Smooth muscle cell (in vitro differentiated cells): Measurements from ENCODE around the gene PJA2. TPM values are rescaled to one million over a fixed set of nuclear protein-coding genes. Genes with fewer than 3 reads are reported as not detected.

Source experiments
- DNase-seq: peaks from one replicate; lab custom pipeline; 2025; ENCODE audit not compliant: unreplicated experiment; lab: John Stamatoyannopoulos, UW
- H2AFZ ChIP-seq: fragments of 200-600 bp; sonication (generic); 2 replicates; pipeline ENCODE4 v1.6.0; 2016; ENCODE audit warnings: antibody characterized with exemption, low read depth, mild to moderate bottlenecking
- H3F3A ChIP-seq: fragments of 200-600 bp; sonication (generic); 2 replicates; pipeline ENCODE4 v1.6.0; 2017; ENCODE audit warnings: antibody characterized with exemption, low read depth
- H3K27ac ChIP-seq: fragments of 200-600 bp; sonication (generic); 2 replicates; pipeline ENCODE4 v1.5.1; 2016; ENCODE audit warnings: low read depth, mild to moderate bottlenecking
- H3K27me3 ChIP-seq: fragments of 200-600 bp; sonication (generic); 2 replicates; pipeline ENCODE4 v1.6.1; 2016; ENCODE audit warnings: low read depth, mild to moderate bottlenecking
- H3K36me3 ChIP-seq: fragments of 200-600 bp; sonication (generic); 2 replicates; pipeline ENCODE4 v1.5.1; 2016; ENCODE audit warnings: low read depth
- H3K4me1 ChIP-seq: fragments of 200-600 bp; sonication (generic); 2 replicates; pipeline ENCODE4 v1.5.1; 2016; ENCODE audit warnings: low read depth
- H3K4me2 ChIP-seq: fragments of 200-600 bp; sonication (generic); 2 replicates; pipeline ENCODE4 v1.6.0; 2016; ENCODE audit warnings: mild to moderate bottlenecking
- H3K4me3 ChIP-seq: fragments of 200-600 bp; sonication (generic); 2 replicates; pipeline ENCODE4 v1.5.1; 2016; ENCODE audit warnings: mild to moderate bottlenecking
- H3K79me2 ChIP-seq: fragments of 200-600 bp; sonication (generic); 2 replicates; pipeline ENCODE4 v1.6.0; 2016; ENCODE audit warnings: low read depth, mild to moderate bottlenecking
- H3K9ac ChIP-seq: fragments of 200-600 bp; sonication (generic); 2 replicates; pipeline ENCODE4 v1.6.0; 2016; ENCODE audit warnings: low read depth
- H3K9me3 ChIP-seq: fragments of 200-600 bp; sonication (generic); replicated peaks from 2 replicates; pipeline ENCODE4 v1.5.1; 2016; ENCODE audit warnings: low read depth
- H4K20me1 ChIP-seq: fragments of 200-600 bp; sonication (generic); 2 replicates; pipeline ENCODE4 v1.6.0; 2016; ENCODE audit warnings: low read depth
- CTCF ChIP-seq: fragments of 200-600 bp; sonication (generic); IDR thresholded peaks from 2 replicates; pipeline ENCODE4 v1.5.1; 2017; ENCODE audit warnings: borderline replicate concordance, mild to moderate bottlenecking, antibody characterized with exemption; ENCODE audit not compliant: insufficient read depth, poor library complexity, severe bottlenecking
- WGBS: methylation state at CpG from one replicate; pipeline ENCODE4 v1.1.7; 2016; ENCODE audit warnings: low lambda C conversion rate; 5-methylcytosine and 5-hydroxymethylcytosine counted together
- polyA plus RNA-seq: library from polyadenylated mRNA; unstranded; fragments of >200 nt; fragmentation: Nextera tagmentation; extraction: Ambion mirVana; gene quantifications from 2 replicates; pipeline ENCODE4 v1.2.1, GENCODE V29; 2016
- total RNA-seq: library from RNA; depleted of rRNA; stranded (reverse); fragments of >200 nt; gene quantifications from 2 replicates; pipeline ENCODE4 v1.2.3, GENCODE V29; 2014

PJA2 gene
- total and polyA plus RNA-seq, 2 experiments from 2014 or later: 84.0 to 183 TPM

GRCh38 chr5:109396965-109397364 is 12.8 kb downstream of the PJA2 start:
- Histone ChIP-seq H3K27me3 (no peaks in the 10 kb centered on the region), H2AFZ (no peak overlapping the region), H3K4me1 (no peaks in the 10 kb centered on the region), H3K4me2 (no peak overlapping the region), H4K20me1 (peaks cover 100% of the 10 kb centered on the region), H3K27ac (no peak overlapping the region), H3K36me3 (no peaks in the 10 kb centered on the region), H3K4me3 (no peak overlapping the region), H3K79me2 (peaks cover 100% of the 10 kb centered on the region), H3K9ac (no peak overlapping the region), H3K9me3 (no peaks in the 10 kb centered on the region), H3F3A (no peaks in the 10 kb centered on the region)
- no peak for DNase-seq
- TF ChIP-seq CTCF: no peak
- WGBS: 96% methylated on average over 2 of the region's 2 CpGs

GRCh38 chr5:109394806-109395205 is 15.0 kb downstream of the PJA2 start:
- TF ChIP-seq CTCF: no peak
- Histone ChIP-seq H3K9me3 (no peaks in the 10 kb centered on the region), H4K20me1 (peaks cover 100% of the 10 kb centered on the region), H3K4me3 (no peak overlapping the region), H3K36me3 (no peaks in the 10 kb centered on the region), H3F3A (no peaks in the 10 kb centered on the region), H3K9ac (no peak overlapping the region), H3K4me2 (peak overlapping the region; percentile 16), H3K27me3 (no peaks in the 10 kb centered on the region), H2AFZ (no peak overlapping the region), H3K27ac (peak overlapping the region; percentile 19), H3K4me1 (peaks cover 3% of the 10 kb centered on the region), H3K79me2 (peaks cover 100% of the 10 kb centered on the region)
- no peak for DNase-seq
- WGBS: 63% methylated on average over 3 of the region's 3 CpGs

- Histone ChIP-seq H3F3A (no peaks in the 10 kb centered on the region), H3K4me3 (no peak overlapping the region), H3K27ac (peak overlapping the region; percentile 54), H3K27me3 (no peaks in the 10 kb centered on the region), H3K4me1 (peaks cover 20% of the 10 kb centered on the region), H3K36me3 (no peaks in the 10 kb centered on the region), H3K9ac (no peak overlapping the region), H3K9me3 (no peaks in the 10 kb centered on the region), H2AFZ (no peak overlapping the region), H3K4me2 (peak overlapping the region; percentile 70), H3K79me2 (peaks cover 100% of the 10 kb centered on the region), H4K20me1 (peaks cover 100% of the 10 kb centered on the region)
- TF ChIP-seq CTCF: no peak
- no peak for DNase-seq
Observed at GRCh38 chr5:109390188-109390587, 19.6 kb downstream of the PJA2 start.

- H3K9ac ChIP-seq: no peak overlapping the region
- no peaks in the 10 kb centered on the region for H3K36me3 ChIP-seq
- H4K20me1 ChIP-seq: peaks cover 100% of the 10 kb centered on the region
- no peaks in the 10 kb centered on the region for H3F3A ChIP-seq
- no peak overlapping the region for H2AFZ ChIP-seq
- H3K27ac ChIP-seq: peak overlapping the region; percentile 54
- 51% methylated on average over 2 of the region's 2 CpGs for WGBS
- no peak for DNase-seq
- no peak overlapping the region for H3K4me3 ChIP-seq
- no peaks in the 10 kb centered on the region for H3K27me3 ChIP-seq
- no peaks in the 10 kb centered on the region for H3K9me3 ChIP-seq
- peak overlapping the region; percentile 70 for H3K4me2 ChIP-seq
- peaks cover 20% of the 10 kb centered on the region for H3K4me1 ChIP-seq
- peaks cover 100% of the 10 kb centered on the region for H3K79me2 ChIP-seq
- TF ChIP-seq CTCF: no peak
Observed at GRCh38 chr5:109388407-109388806, 21.4 kb downstream of the PJA2 start.
